ENCODE measurements around the gene H2AZ2.

The H2AZ2 gene

DNA sequence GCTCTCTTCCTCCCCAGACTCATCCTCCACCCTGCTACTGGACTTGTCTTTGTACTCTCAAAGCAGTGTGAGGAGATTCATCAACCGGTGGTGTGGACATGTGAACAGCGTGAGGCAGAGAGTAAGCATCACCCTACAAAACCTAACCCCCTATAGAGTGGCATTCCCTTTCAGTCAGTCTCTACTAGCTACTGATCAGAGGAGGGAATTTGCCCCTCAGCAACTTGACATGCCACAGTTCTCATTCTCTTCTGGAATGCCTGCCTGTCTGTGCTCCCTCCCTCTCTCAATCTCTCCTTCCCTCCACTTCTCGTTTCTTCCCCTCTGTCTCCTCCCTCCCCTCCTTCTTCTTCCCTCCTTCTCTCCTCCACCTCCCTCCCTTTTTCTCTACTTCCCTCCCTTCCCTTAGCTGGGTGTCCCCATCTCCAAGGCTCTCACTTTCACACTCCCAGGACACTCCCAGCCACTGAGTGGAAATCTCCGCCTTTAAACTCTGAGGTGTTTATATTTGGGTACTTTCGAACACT, 24.6 kb downstream of the H2AZ2 start:
- H3K9me3 ChIP-seq (replicated peaks; ENCODE audit: insufficient read depth, low read length): no peaks in the 10 kb centered on the region
- no peaks in the 10 kb centered on the region for H3F3A ChIP-seq (ENCODE audit: insufficient read depth, low read length)
- no peak overlapping the region for H3K27ac ChIP-seq (ENCODE audit: low read length)
- no peaks in the 10 kb centered on the region for H3K79me2 ChIP-seq (ENCODE audit: low read length)
- no peak overlapping the region for H3K4me3 ChIP-seq (ENCODE audit: low read length)
- peaks cover 4% of the 10 kb centered on the region; the same call in 1 of the 2 replicates for H3K36me3 ChIP-seq (replicated peaks; ENCODE audit: insufficient read depth, low read length)
- no peaks in the 10 kb centered on the region for H3K27me3 ChIP-seq (replicated peaks; ENCODE audit: insufficient read depth, low read length)
- H2AFZ ChIP-seq (ENCODE audit: low read length): no peak overlapping the region
- H3K9me2 ChIP-seq (replicated peaks; ENCODE audit: insufficient read depth, low read length): no peaks in the 10 kb centered on the region
- no peak overlapping the region for H3K9ac ChIP-seq (ENCODE audit: low read length)
- no peak for DNase-seq
- no peaks in the 10 kb centered on the region for H3K4me1 ChIP-seq (ENCODE audit: low read length)
- TF ChIP-seq EZH2phosphoT487 (IDR thresholded peaks at IDR 0.05; ENCODE audit: low read length) (no peak), EZH2 (optimal IDR thresholded peaks at IDR 0.05; ENCODE audit: low read depth, low read length) (no peak)
- TF ChIP-seq, protein P1, sequence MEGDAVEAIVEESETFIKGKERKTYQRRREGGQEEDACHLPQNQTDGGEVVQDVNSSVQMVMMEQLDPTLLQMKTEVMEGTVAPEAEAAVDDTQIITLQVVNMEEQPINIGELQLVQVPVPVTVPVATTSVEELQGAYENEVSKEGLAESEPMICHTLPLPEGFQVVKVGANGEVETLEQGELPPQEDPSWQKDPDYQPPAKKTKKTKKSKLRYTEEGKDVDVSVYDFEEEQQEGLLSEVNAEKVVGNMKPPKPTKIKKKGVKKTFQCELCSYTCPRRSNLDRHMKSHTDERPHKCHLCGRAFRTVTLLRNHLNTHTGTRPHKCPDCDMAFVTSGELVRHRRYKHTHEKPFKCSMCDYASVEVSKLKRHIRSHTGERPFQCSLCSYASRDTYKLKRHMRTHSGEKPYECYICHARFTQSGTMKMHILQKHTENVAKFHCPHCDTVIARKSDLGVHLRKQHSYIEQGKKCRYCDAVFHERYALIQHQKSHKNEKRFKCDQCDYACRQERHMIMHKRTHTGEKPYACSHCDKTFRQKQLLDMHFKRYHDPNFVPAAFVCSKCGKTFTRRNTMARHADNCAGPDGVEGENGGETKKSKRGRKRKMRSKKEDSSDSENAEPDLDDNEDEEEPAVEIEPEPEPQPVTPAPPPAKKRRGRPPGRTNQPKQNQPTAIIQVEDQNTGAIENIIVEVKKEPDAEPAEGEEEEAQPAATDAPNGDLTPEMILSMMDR (IDR thresholded peaks at IDR 0.05; ENCODE audit: low read length): no peak
- H4K20me1 ChIP-seq (ENCODE audit: insufficient read depth, low read length): no peaks in the 10 kb centered on the region
- no peak overlapping the region for H3K4me2 ChIP-seq (ENCODE audit: low read depth, low read length)

GRCh38 chr7:44819292-44819691, 28.6 kb downstream of the H2AZ2 start:
- Histone ChIP-seq H3K36me3 (replicated peaks; ENCODE audit: insufficient read depth, low read length) (no peaks in the 10 kb centered on the region), H3K4me3 (ENCODE audit: low read length) (no peak overlapping the region), H3K9me2 (replicated peaks; ENCODE audit: insufficient read depth, low read length) (no peaks in the 10 kb centered on the region), H3K27ac (ENCODE audit: low read length) (no peak overlapping the region), H3K9ac (ENCODE audit: low read length) (no peak overlapping the region), H2AFZ (ENCODE audit: low read length) (no peak overlapping the region), H3F3A (ENCODE audit: insufficient read depth, low read length) (no peaks in the 10 kb centered on the region), H3K27me3 (replicated peaks; ENCODE audit: insufficient read depth, low read length) (no peaks in the 10 kb centered on the region), H3K4me2 (ENCODE audit: low read depth, low read length) (no peak overlapping the region), H4K20me1 (ENCODE audit: insufficient read depth, low read length) (no peaks in the 10 kb centered on the region), H3K4me1 (ENCODE audit: low read length) (no peaks in the 10 kb centered on the region), H3K9me3 (replicated peaks; ENCODE audit: insufficient read depth, low read length) (no peaks in the 10 kb centered on the region), H3K79me2 (ENCODE audit: low read length) (no peaks in the 10 kb centered on the region)
- no peak for DNase-seq
- TF ChIP-seq EZH2phosphoT487 (IDR thresholded peaks at IDR 0.05; ENCODE audit: low read length) (no peak), EZH2 (optimal IDR thresholded peaks at IDR 0.05; ENCODE audit: low read depth, low read length) (no peak)
- TF ChIP-seq, protein P1 (IDR thresholded peaks at IDR 0.05; ENCODE audit: low read length): no peak

- Histone ChIP-seq H3K27ac (ENCODE audit: low read length) (no peak overlapping the region), H3K9me3 (replicated peaks; ENCODE audit: insufficient read depth, low read length) (no peaks in the 10 kb centered on the region), H3F3A (ENCODE audit: insufficient read depth, low read length) (no peaks in the 10 kb centered on the region), H3K4me1 (ENCODE audit: low read length) (no peaks in the 10 kb centered on the region; the same call in 1 of the 2 replicates), H3K79me2 (ENCODE audit: low read length) (no peaks in the 10 kb centered on the region), H3K27me3 (replicated peaks; ENCODE audit: insufficient read depth, low read length) (no peaks in the 10 kb centered on the region), H3K36me3 (replicated peaks; ENCODE audit: insufficient read depth, low read length) (no peaks in the 10 kb centered on the region), H3K9me2 (replicated peaks; ENCODE audit: insufficient read depth, low read length) (no peaks in the 10 kb centered on the region), H3K4me3 (ENCODE audit: low read length) (no peak overlapping the region), H2AFZ (ENCODE audit: low read length) (no peak overlapping the region), H4K20me1 (ENCODE audit: insufficient read depth, low read length) (no peaks in the 10 kb centered on the region), H3K4me2 (ENCODE audit: low read depth, low read length) (no peak overlapping the region), H3K9ac (ENCODE audit: low read length) (no peak overlapping the region)
- no peak for DNase-seq
- TF ChIP-seq EZH2phosphoT487 (IDR thresholded peaks at IDR 0.05; ENCODE audit: low read length): no peak
These were observed 33.0 kb downstream of the H2AZ2 start for GRCh38 chr7:44814919-44815318.

- no peaks in the 10 kb centered on the region; the same call in 1 of the 2 replicates for H3K4me1 ChIP-seq (ENCODE audit: low read length)
- H2AFZ ChIP-seq (ENCODE audit: low read length): no peak overlapping the region
- H3K9me3 ChIP-seq (replicated peaks; ENCODE audit: insufficient read depth, low read length): no peaks in the 10 kb centered on the region
- H3K36me3 ChIP-seq (replicated peaks; ENCODE audit: insufficient read depth, low read length): no peaks in the 10 kb centered on the region
- no peaks in the 10 kb centered on the region for H3K9me2 ChIP-seq (replicated peaks; ENCODE audit: insufficient read depth, low read length)
- H3K4me2 ChIP-seq (ENCODE audit: low read depth, low read length): no peak overlapping the region
- no peaks in the 10 kb centered on the region for H3K27me3 ChIP-seq (replicated peaks; ENCODE audit: insufficient read depth, low read length)
- no peak overlapping the region for H3K27ac ChIP-seq (ENCODE audit: low read length)
- no peak overlapping the region for H3K9ac ChIP-seq (ENCODE audit: low read length)
- no peaks in the 10 kb centered on the region for H4K20me1 ChIP-seq (ENCODE audit: insufficient read depth, low read length)
- no peak overlapping the region for H3K4me3 ChIP-seq (ENCODE audit: low read length)
- H3K79me2 ChIP-seq (ENCODE audit: low read length): no peaks in the 10 kb centered on the region
- DNase-seq: no peak
- H3F3A ChIP-seq (ENCODE audit: insufficient read depth, low read length): no peaks in the 10 kb centered on the region
- no peak for TF ChIP-seq EZH2phosphoT487 (IDR thresholded peaks at IDR 0.05; ENCODE audit: low read length)
- TF ChIP-seq, protein P1 (IDR thresholded peaks at IDR 0.05; ENCODE audit: low read length): no peak
- TF ChIP-seq EZH2 (optimal IDR thresholded peaks at IDR 0.05; ENCODE audit: low read depth, low read length): no peak
These were observed 36.3 kb downstream of the H2AZ2 start for GRCh38 chr7:44811571-44811970.
